Neuronal stem cell (in vitro differentiated cells): Measurements from ENCODE around the gene TDRD9.

Source experiments
- DNase-seq: peaks from one replicate; pipeline ENCODE4 v3.0.0-alpha.2; 2013; ENCODE audit warnings: low spot score
- H2AFZ ChIP-seq: one replicate; pipeline ENCODE4 v1.6.1; 2013; ENCODE audit warnings: mild to moderate bottlenecking, low read length, inconsistent platforms
- H2AK5ac ChIP-seq: 2 replicates; pipeline ENCODE4 v1.6.1; 2013; ENCODE audit warnings: low read depth, mild to moderate bottlenecking, inconsistent platforms, low read length, moderate library complexity, mixed read lengths
- H2BK120ac ChIP-seq: 2 replicates; pipeline ENCODE4 v1.6.1; 2013; ENCODE audit warnings: low read depth, mild to moderate bottlenecking, inconsistent platforms, low read length, moderate library complexity, mixed read lengths
- H2BK12ac ChIP-seq: one replicate; pipeline ENCODE4 v1.6.1; 2013; ENCODE audit warnings: low read length, inconsistent platforms
- H2BK15ac ChIP-seq: 2 replicates; pipeline ENCODE4 v1.6.1; 2013; ENCODE audit warnings: mild to moderate bottlenecking, low read length, inconsistent platforms, mixed read lengths
- H2BK5ac ChIP-seq: one replicate; pipeline ENCODE4 v1.6.1; 2013; ENCODE audit warnings: inconsistent platforms, mild to moderate bottlenecking, low read length, moderate library complexity
- H3K14ac ChIP-seq: one replicate; pipeline ENCODE4 v1.6.1; 2013; ENCODE audit warnings: low read length, inconsistent platforms
- H3K18ac ChIP-seq: 2 replicates; pipeline ENCODE4 v1.6.1; 2013; ENCODE audit warnings: low read length, inconsistent platforms
- H3K23ac ChIP-seq: 2 replicates; pipeline ENCODE4 v1.6.1; 2013; ENCODE audit warnings: low read depth, mild to moderate bottlenecking, mixed read lengths, low read length, inconsistent platforms; ENCODE audit not compliant: poor library complexity
- H3K27ac ChIP-seq: replicated peaks from 3 replicates; pipeline ENCODE4 v1.5.1; 2013; ENCODE audit warnings: low read length, inconsistent platforms
- H3K27me3 ChIP-seq, 3 experiments: 2 replicates each; pipeline ENCODE4 v1.6.1; 2013; ENCODE audit warnings: low read length in 3 of 3, mild to moderate bottlenecking in 2 of 3, inconsistent platforms in 1 of 3, low read depth in 1 of 3, mixed read lengths in 1 of 3, moderate library complexity in 1 of 3; ENCODE audit not compliant: control insufficient read depth in 3 of 3, insufficient read depth in 3 of 3
- H3K36me3 ChIP-seq, 2 donors: replicated peaks in 1 of 2; 2 replicates each; pipeline ENCODE4 v1.6.1; 2013; ENCODE audit warnings: low read length in 2 of 2; ENCODE audit not compliant: control insufficient read depth in 2 of 2, insufficient read depth in 2 of 2
- H3K4ac ChIP-seq: 2 replicates; pipeline ENCODE4 v1.6.1; 2013; ENCODE audit warnings: inconsistent platforms, mild to moderate bottlenecking, low read length, moderate library complexity
- H3K4me1 ChIP-seq, 2 donors: 1 replicate in 1 of 2; 2 replicates in 1 of 2; pipeline ENCODE4 v1.6.1; 2013; ENCODE audit warnings: low read length in 2 of 2, low read depth in 1 of 2; ENCODE audit not compliant: control insufficient read depth in 2 of 2, insufficient read depth in 1 of 2
- H3K4me2 ChIP-seq: one replicate; pipeline ENCODE4 v1.6.1; 2013; ENCODE audit warnings: mild to moderate bottlenecking, low read length, inconsistent platforms; ENCODE audit not compliant: insufficient read depth, poor library complexity, severe bottlenecking
- H3K4me3 ChIP-seq, 2 donors: 2 replicates each; pipeline ENCODE4 v1.5.1; 2013; ENCODE audit warnings: low read length in 2 of 2, mild to moderate bottlenecking in 2 of 2, inconsistent platforms in 1 of 2, moderate library complexity in 1 of 2
- H3K79me1 ChIP-seq: one replicate; pipeline ENCODE4 v1.6.1; 2013; ENCODE audit warnings: low read depth, mild to moderate bottlenecking, inconsistent platforms, low read length, moderate library complexity
- H3K9ac ChIP-seq: one replicate; pipeline ENCODE4 v1.6.1; 2013; ENCODE audit warnings: mild to moderate bottlenecking, low read depth, low read length, inconsistent platforms; ENCODE audit not compliant: poor library complexity
- H3K9me3 ChIP-seq, 2 donors: replicated peaks in 1 of 2; 2 replicates each; pipeline versions ENCODE3 to v1.6.1; 2013; ENCODE audit warnings: low read length in 2 of 2, mild to moderate bottlenecking in 2 of 2, inconsistent platforms in 1 of 2, low read depth in 1 of 2, mixed read lengths in 1 of 2, moderate library complexity in 1 of 2; ENCODE audit not compliant: control insufficient read depth in 2 of 2, insufficient read depth in 1 of 2
- H4K8ac ChIP-seq: one replicate; pipeline ENCODE4 v1.6.1; 2013; ENCODE audit warnings: low read depth, mild to moderate bottlenecking, inconsistent platforms, low read length, moderate library complexity
- H4K91ac ChIP-seq: one replicate; pipeline ENCODE4 v1.6.1; 2013; ENCODE audit warnings: low read length, low read depth, mild to moderate bottlenecking, inconsistent platforms; ENCODE audit not compliant: poor library complexity
- whole genome bisulfite sequencing, 2 donors: extraction: QIAGEN DNeasy Blood & Tissue Kit; methylation state at CpG; one replicate each; pipeline ENCODE4 v1.1.7; 2013; ENCODE audit warnings: missing lambda C conversion rate in 2 of 2, mixed read lengths in 1 of 2; ENCODE audit not compliant: insufficient read length in 2 of 2, insufficient replicate concordance in 1 of 2; ENCODE audit errors: extremely low coverage in 2 of 2; 5-methylcytosine and 5-hydroxymethylcytosine counted together

Gene TDRD9

GRCh38 chr14:104096751-104097700 lies 168.8 kb downstream of the TDRD9 start:
- Histone ChIP-seq H2AK5ac (peak overlapping the region; percentile 88), H3K4me3 (no peak overlapping the region), H4K91ac (no peak overlapping the region), H2BK5ac (peak overlapping the region; percentile 75), H3K27ac (no peak overlapping the region), H3K14ac (peak overlapping the region; percentile 8), H3K27me3 (peaks cover 0 to 39% (median 0%) of the 10 kb centered on the region in 3 experiments), H3K36me3 (no peaks in the 10 kb centered on the region), H2BK120ac (no peak overlapping the region), H2BK12ac (peak overlapping the region; percentile 58), H3K23ac (no peak overlapping the region), H3K18ac (peak overlapping the region; percentile 76), H2AFZ (no peak overlapping the region), H3K4me2 (no peak overlapping the region), H3K4me1 (peaks cover 0 to 5% of the 10 kb centered on the region in 2 donors), H4K8ac (no peak overlapping the region), H3K9me3 (no peaks in the 10 kb centered on the region), H3K4ac (no peak overlapping the region), H3K79me1 (peaks cover 5% of the 10 kb centered on the region), H3K9ac (peak overlapping the region; percentile 60), H2BK15ac (peak overlapping the region; percentile 67)
- WGBS, 2 donors: no CpG with 5 or more reads among the region's 25 CpGs
- DNase-seq: no peak

DNA sequence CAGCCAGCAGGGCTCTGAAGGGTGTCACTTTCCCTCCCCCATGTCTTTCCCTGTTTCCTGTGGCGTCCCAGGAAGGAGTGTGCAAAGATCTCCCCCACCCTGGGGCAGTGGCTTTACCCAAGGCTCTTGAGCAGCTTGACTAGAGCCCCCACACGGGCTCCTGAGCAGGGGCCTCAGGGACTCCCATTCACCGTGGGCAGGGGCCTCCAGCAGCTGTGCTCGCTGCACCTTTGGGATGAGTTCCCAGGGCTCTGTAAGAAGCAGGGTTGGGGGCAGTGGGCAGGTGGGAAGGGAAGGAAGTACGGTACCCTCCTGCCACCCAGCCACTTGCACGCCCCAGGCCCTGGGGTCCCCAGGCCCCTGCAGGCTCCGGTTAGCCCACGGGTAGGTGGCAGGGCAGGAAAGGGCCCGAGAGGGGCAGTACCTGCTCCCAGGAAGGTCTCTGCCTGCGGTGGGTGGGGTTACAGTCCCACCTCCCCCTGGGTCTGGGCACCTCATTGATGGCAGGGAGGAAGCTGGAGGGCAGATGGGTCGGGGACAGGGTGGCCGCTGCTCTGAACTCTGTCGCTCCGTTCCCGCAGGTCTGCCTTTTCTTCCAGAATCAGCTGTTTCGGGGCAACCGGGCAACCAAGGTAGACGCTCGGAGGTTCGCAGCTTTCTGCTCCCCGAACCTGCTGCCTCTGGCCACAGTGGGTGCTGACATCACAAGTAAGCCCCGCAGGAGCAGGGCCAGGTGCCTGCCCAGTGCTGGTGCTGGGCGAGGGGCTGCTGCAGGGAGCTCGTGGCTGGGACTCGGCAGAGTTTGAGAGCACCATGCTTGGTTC lies 170.2 kb downstream of the TDRD9 start:
- H3K18ac ChIP-seq: peak overlapping the region; percentile 76
- H2BK5ac ChIP-seq: no peak overlapping the region
- H3K36me3 ChIP-seq: no peaks in the 10 kb centered on the region
- peaks cover 0 to 7% of the 10 kb centered on the region in 2 donors for H3K4me1 ChIP-seq
- H3K9me3 ChIP-seq: no peaks in the 10 kb centered on the region
- peak overlapping the region; percentile 58 for H2BK15ac ChIP-seq
- H2AFZ ChIP-seq: no peak overlapping the region
- no peak overlapping the region for H4K8ac ChIP-seq
- H3K9ac ChIP-seq: no peak overlapping the region
- H2BK120ac ChIP-seq: no peak overlapping the region
- H3K23ac ChIP-seq: no peak overlapping the region
- H3K14ac ChIP-seq: peak overlapping the region; percentile 89
- H2AK5ac ChIP-seq: peak overlapping the region; percentile 8
- no peak overlapping the region for H3K4me3 ChIP-seq
- H3K79me1 ChIP-seq: peaks cover 5% of the 10 kb centered on the region
- WGBS, 2 donors: no CpG with 5 or more reads among the region's 25 CpGs
- no peak overlapping the region for H3K4me2 ChIP-seq
- H3K27ac ChIP-seq: no peak overlapping the region
- peaks cover 0 to 51% (median 0%) of the 10 kb centered on the region in 3 experiments for H3K27me3 ChIP-seq
- H2BK12ac ChIP-seq: peak overlapping the region; percentile 22
- DNase-seq: no peak
- no peak overlapping the region for H4K91ac ChIP-seq
- no peak overlapping the region for H3K4ac ChIP-seq

- H2BK15ac ChIP-seq: peak overlapping the region; percentile 58
- H3K18ac ChIP-seq: peak overlapping the region; percentile 76
- H2BK12ac ChIP-seq: peak overlapping the region; percentile 22
- no peak overlapping the region for H3K4me3 ChIP-seq
- no peak overlapping the region for H3K27ac ChIP-seq
- H3K4me2 ChIP-seq: no peak overlapping the region
- H3K23ac ChIP-seq: no peak overlapping the region
- no peak for DNase-seq
- H4K8ac ChIP-seq: peak overlapping the region; percentile 82
- no peak overlapping the region for H4K91ac ChIP-seq
- peaks cover 5% of the 10 kb centered on the region for H3K79me1 ChIP-seq
- H3K4ac ChIP-seq: no peak overlapping the region
- peak overlapping the region; percentile 96 for H2AK5ac ChIP-seq
- H3K14ac ChIP-seq: peak overlapping the region; percentile 89
- no peak overlapping the region for H2AFZ ChIP-seq
- no peak overlapping the region for H3K9ac ChIP-seq
- no CpG with 5 or more reads among the region's 26 CpGs for WGBS, 2 donors
- no peak overlapping the region for H2BK120ac ChIP-seq
- peaks cover 0 to 7% of the 10 kb centered on the region in 2 donors for H3K4me1 ChIP-seq
- H2BK5ac ChIP-seq: peak overlapping the region; percentile 66
- no peaks in the 10 kb centered on the region for H3K36me3 ChIP-seq
- H3K27me3 ChIP-seq: peaks cover 0 to 52% (median 0%) of the 10 kb centered on the region in 3 experiments
- no peaks in the 10 kb centered on the region for H3K9me3 ChIP-seq
Observed at GRCh38 chr14:104099096-104100041, 171.1 kb downstream of the TDRD9 start.
